Uterus (tissue), 2 donors: Measurements from ENCODE around the gene IFNLR1.

Experiments
- POLR2A ChIP-seq, 2 donors: fragments of 450-650 bp; IDR thresholded peaks; one replicate each; pipeline ENCODE4 v1.6.1; 2016; ENCODE audit warnings: antibody characterized with exemption in 2 of 2, mild to moderate bottlenecking in 1 of 2, moderate library complexity in 1 of 2
- TF ChIP-seq, protein P1 (sequence below), 4 experiments: fragments of 200-600 bp in 2 of 4; fragments of 450-650 bp in 2 of 4; sonication (generic) in 2 of 4; IDR thresholded peaks; one replicate each; pipeline ENCODE4 v1.5.1; 2016 to 2019; ENCODE audit warnings: antibody characterized with exemption in 4 of 4, mild to moderate bottlenecking in 2 of 4, moderate library complexity in 1 of 4

DNA sequence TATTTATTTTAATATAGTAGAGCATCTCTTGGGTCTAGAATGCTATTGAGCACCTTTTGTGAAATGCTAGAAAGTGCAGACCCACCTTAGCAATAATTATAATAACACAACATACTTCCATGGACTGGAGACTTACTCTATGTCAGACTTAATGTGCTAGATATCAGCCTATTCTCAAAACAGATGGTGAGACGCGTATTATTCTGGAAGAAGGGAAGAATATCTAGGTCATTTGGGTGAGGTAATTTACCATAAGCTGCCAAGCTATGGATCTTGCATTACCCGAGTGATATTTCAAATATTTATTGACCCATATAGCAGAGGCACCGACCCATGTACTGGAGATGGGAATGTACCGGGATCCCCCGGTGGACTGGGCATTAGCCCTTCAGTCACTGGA, 20.6 kb upstream of the IFNLR1 start:
- TF ChIP-seq POLR2A (IDR thresholded peaks at IDR 0.05), result no peak
- TF ChIP-seq, protein P1, sequence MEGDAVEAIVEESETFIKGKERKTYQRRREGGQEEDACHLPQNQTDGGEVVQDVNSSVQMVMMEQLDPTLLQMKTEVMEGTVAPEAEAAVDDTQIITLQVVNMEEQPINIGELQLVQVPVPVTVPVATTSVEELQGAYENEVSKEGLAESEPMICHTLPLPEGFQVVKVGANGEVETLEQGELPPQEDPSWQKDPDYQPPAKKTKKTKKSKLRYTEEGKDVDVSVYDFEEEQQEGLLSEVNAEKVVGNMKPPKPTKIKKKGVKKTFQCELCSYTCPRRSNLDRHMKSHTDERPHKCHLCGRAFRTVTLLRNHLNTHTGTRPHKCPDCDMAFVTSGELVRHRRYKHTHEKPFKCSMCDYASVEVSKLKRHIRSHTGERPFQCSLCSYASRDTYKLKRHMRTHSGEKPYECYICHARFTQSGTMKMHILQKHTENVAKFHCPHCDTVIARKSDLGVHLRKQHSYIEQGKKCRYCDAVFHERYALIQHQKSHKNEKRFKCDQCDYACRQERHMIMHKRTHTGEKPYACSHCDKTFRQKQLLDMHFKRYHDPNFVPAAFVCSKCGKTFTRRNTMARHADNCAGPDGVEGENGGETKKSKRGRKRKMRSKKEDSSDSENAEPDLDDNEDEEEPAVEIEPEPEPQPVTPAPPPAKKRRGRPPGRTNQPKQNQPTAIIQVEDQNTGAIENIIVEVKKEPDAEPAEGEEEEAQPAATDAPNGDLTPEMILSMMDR (IDR thresholded peaks at IDR 0.05), result no peak
